SU-DHL-6 (cell line): ENCODE results near the gene FIS1.

Source experiments
- EZH2phosphoT487 ChIP-seq: fragments of 200-600 bp; sonication (generic), shearing (Covaris generic); conservative IDR thresholded peaks from 2 replicates; pipeline ENCODE4 v1.6.1; 2018; ENCODE audit warnings: mild to moderate bottlenecking, antibody characterized with exemption, low read length, moderate library complexity, mixed read lengths
- TF ChIP-seq, protein P1 (sequence below): fragments of 200-600 bp; sonication (generic); IDR thresholded peaks from one replicate; pipeline ENCODE4 v1.5.1; 2017; ENCODE audit warnings: antibody characterized with exemption, mild to moderate bottlenecking, low read length, moderate library complexity; ENCODE audit not compliant: insufficient read depth, poor library complexity, severe bottlenecking

DNA sequence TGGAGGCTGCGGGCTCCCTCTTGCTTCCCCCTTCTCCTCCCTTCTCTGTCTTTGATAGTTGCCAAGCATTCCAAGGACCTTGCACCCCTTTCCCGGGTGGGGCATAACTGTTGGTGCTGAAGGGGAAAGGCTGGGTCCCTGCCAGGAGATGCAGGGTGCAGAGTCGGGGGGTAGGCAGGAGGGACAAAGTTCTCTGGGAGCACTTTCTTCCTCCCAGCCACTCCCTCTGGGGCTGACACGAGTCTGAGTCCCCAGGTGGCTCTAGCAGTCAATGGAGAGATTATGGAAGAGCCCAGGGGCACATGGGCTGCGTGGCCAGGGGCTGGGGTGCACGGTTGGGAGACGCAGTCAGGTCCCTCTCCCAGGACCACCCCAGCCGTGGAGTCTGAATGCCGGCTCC, 9.4 kb downstream of the FIS1 start:
- TF ChIP-seq, protein P1, sequence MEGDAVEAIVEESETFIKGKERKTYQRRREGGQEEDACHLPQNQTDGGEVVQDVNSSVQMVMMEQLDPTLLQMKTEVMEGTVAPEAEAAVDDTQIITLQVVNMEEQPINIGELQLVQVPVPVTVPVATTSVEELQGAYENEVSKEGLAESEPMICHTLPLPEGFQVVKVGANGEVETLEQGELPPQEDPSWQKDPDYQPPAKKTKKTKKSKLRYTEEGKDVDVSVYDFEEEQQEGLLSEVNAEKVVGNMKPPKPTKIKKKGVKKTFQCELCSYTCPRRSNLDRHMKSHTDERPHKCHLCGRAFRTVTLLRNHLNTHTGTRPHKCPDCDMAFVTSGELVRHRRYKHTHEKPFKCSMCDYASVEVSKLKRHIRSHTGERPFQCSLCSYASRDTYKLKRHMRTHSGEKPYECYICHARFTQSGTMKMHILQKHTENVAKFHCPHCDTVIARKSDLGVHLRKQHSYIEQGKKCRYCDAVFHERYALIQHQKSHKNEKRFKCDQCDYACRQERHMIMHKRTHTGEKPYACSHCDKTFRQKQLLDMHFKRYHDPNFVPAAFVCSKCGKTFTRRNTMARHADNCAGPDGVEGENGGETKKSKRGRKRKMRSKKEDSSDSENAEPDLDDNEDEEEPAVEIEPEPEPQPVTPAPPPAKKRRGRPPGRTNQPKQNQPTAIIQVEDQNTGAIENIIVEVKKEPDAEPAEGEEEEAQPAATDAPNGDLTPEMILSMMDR: no peak
- no peak for TF ChIP-seq EZH2phosphoT487
